Left ventricle myocardium inferior (tissue), 1 donor: ENCODE measurements around the gene PTPRJ. TPM values are rescaled to one million over a fixed set of nuclear protein-coding genes. Genes with fewer than 3 reads are reported as not detected.

Experiments used
- DNase-seq: peaks from one replicate; pipeline ENCODE4 v3.0.0-alpha.2; 2020
- H3K27ac ChIP-seq: fragments of 200-600 bp; replicated peaks from 2 replicates; pipeline ENCODE4 v1.8.0; 2021
- H3K27me3 ChIP-seq: fragments of 200-600 bp; 2 replicates; pipeline ENCODE4 v1.8.0; 2021; ENCODE audit warnings: low read depth
- H3K36me3 ChIP-seq: fragments of 200-600 bp; 2 replicates; pipeline ENCODE4 v1.8.0; 2021
- H3K4me1 ChIP-seq: fragments of 200-600 bp; 2 replicates; pipeline ENCODE4 v1.8.0; 2021
- H3K4me3 ChIP-seq: fragments of 200-600 bp; 2 replicates; pipeline ENCODE4 v1.8.0; 2021; ENCODE audit warnings: mild to moderate bottlenecking, moderate library complexity
- H3K9me3 ChIP-seq: fragments of 200-600 bp; replicated peaks from 2 replicates; pipeline ENCODE4 v1.8.0; 2021
- intact Hi-C: fragments of 100-400 bp; cut with micrococcal nuclease; formaldehyde crosslinking; loops from one replicate; pipeline ENCODE4 v1.11.0; 2022
- total RNA-seq: library from RNA; stranded (reverse); fragmentation: NEBNext Ultra II Directional; extraction: Animal tissue kit (Norgen Biotek cat#: 25700); gene quantifications from one replicate; pipeline ENCODE4 v1.2.1, GENCODE V29; 2021
- TF ChIP-seq, protein P1 (sequence below): fragments of 200-600 bp; IDR thresholded peaks from 2 replicates; pipeline ENCODE4 v1.8.0; 2021; ENCODE audit warnings: antibody characterized with exemption, mild to moderate bottlenecking, borderline replicate concordance
- donor health status: DM: no; HTN: yes; CAD: no; lungs with severe emphysema.

The PTPRJ gene
- total RNA-seq, 1 donor from 2014 or later: 6.8 TPM

DNA sequence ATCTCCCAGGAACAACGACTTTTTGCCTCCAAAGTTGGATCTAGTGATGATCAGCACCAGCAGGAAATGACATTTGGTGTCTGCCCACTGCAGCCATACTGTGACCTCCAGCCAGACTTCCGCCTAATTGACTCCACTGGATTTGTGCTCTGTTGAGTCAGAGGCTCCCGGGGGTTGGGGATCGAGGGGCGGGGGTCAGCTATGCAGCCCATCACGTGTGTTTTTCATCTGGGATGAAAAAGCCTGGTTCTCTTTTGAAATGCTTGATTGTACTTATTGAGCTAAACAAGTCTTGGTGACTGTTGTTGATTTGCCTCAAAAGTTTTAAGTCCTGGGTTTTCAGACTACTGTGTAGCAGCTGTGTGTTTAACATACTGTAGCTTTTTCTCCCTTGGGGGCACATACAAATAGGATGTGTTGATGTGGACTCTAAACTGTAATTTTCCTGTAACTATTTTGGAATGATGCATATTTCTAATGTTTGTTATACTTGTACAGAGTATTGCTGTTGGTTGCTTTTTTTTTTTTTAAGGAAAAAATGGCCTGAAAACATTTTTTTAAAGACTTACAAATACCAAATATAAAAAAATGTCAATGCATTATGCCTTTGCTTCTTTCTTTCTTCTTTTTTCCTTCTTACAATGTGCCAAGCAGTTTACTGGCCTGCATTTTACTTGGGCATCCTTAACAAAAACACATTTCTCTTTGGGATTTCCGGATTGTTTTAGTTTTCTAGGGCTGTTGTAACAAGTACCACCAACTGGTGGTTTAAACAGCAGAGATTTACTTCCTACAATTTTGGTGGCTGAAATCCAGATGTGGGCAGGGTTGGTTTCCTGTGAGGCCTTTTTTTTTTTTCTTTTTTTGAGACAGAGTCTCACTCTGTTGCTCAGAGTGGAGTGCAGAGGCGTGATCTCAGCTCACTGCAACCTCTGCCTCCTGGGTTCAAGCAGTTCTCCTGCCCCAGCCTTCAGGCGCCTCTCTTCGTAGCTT, 190.2 kb downstream of the PTPRJ start:
- DNase-seq: peak; percentile 19
- intact Hi-C loops: no loop called here
- peaks cover 65% of the 10 kb centered on the region for H3K4me1 ChIP-seq

DNA sequence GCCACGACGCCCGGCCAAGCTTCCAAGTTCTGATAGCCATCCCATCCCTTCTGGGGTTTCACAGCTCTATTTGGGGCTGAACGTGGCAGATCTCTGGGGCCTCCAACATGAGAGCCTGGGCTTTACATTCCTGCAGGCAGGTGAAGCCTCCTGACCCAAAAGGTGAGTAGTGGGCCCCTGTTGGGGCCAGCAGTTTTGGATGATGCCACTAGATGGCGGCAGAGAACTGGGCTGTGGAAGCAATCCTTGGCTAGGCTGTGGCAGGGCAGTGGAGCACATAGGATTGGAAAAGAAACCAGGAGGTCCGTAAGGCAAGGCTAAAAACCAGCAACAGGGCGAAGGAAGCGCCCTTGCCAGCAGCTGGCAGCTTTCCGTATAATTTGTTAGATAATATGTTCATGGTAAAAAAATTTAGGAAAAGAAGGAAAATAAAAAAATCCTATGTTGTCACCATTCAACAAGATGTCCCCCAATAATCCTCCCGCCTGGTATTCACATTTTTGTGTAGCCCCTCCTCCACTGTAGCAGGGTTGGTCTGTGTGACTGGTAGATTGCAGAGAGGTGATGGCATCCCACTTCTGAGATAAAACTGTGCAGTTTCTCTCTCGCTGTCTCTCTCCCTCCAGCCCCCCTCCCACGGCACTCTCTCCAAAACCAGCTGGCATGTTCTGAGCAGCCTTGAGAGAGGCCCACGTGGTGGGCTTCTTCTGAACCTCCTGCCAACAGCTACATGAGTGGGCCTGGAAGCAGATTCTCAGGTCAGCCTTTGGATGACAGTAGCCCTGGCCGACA, 192.7 kb downstream of the PTPRJ start:
- TF ChIP-seq, protein P1, sequence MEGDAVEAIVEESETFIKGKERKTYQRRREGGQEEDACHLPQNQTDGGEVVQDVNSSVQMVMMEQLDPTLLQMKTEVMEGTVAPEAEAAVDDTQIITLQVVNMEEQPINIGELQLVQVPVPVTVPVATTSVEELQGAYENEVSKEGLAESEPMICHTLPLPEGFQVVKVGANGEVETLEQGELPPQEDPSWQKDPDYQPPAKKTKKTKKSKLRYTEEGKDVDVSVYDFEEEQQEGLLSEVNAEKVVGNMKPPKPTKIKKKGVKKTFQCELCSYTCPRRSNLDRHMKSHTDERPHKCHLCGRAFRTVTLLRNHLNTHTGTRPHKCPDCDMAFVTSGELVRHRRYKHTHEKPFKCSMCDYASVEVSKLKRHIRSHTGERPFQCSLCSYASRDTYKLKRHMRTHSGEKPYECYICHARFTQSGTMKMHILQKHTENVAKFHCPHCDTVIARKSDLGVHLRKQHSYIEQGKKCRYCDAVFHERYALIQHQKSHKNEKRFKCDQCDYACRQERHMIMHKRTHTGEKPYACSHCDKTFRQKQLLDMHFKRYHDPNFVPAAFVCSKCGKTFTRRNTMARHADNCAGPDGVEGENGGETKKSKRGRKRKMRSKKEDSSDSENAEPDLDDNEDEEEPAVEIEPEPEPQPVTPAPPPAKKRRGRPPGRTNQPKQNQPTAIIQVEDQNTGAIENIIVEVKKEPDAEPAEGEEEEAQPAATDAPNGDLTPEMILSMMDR: peak; percentile 88
- peak overlapping the region; percentile 89 for H3K27ac ChIP-seq

More for the DNA sequence above, 190.2 kb downstream of the PTPRJ start:
- Histone ChIP-seq H3K4me3 (peak overlapping the region; percentile 51), H3K36me3 (no peaks in the 10 kb centered on the region), H3K27me3 (no peaks in the 10 kb centered on the region), H3K27ac (peak overlapping the region; percentile 89), H3K9me3 (no peaks in the 10 kb centered on the region)
- TF ChIP-seq, protein P1: no peak

DNA sequence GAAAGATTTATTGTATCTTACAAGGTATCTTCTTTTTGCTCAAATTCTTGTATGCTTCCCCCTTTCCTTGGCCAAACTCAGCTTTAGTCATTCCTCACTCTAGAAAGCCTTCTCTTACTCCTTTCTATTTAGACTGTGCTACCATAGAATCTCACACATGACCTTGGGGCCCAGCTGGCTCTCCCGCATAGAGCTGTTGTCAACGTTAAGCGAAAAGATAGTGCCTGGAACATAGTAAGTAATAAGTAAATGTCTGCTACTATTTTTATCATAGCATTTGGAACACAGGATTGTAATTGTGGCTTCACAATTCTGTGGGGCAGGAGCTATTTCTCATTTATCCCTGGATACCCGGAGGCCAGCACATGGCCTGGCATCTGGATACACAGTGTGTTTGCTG, 197.3 kb downstream of the PTPRJ start:
- no peaks in the 10 kb centered on the region for H3K9me3 ChIP-seq
- no peaks in the 10 kb centered on the region for H3K27me3 ChIP-seq
- intact Hi-C loops: no loop called here
- peaks cover 25% of the 10 kb centered on the region for H3K4me1 ChIP-seq
- peak overlapping the region; percentile 80 for H3K27ac ChIP-seq
- no peaks in the 10 kb centered on the region for H3K36me3 ChIP-seq
- TF ChIP-seq, protein P1: no peak
- H3K4me3 ChIP-seq: no peak overlapping the region
- DNase-seq: no peak

More for the DNA sequence above, 192.7 kb downstream of the PTPRJ start:
- no peaks in the 10 kb centered on the region for H3K27me3 ChIP-seq
- peaks cover 57% of the 10 kb centered on the region for H3K4me1 ChIP-seq
- intact Hi-C loops: no loop called here
- peak overlapping the region; percentile 28 for H3K4me3 ChIP-seq
- peak; percentile 64 for DNase-seq
- no peaks in the 10 kb centered on the region for H3K36me3 ChIP-seq
- no peaks in the 10 kb centered on the region for H3K9me3 ChIP-seq

DNA sequence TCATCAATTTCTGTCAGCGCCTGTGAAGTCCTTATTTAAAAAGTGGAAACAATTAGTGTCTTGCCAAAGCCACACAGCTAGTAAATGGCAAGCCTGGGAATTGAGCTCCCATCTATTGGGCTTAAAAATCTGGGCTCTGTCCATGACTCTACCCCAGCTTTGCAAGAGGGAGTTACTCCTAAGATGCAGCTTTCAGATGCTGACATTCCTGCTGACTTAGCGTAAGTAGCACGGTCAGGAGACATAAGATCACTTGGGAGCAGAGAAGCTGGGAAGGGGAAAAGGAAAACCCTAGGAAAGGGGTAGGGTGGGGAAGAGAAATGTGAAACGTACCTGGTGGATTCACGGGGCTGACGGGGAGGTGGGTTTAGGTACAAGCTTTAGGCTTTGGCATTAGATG, 200.3 kb downstream of the PTPRJ start:
- Histone ChIP-seq H3K36me3 (no peaks in the 10 kb centered on the region), H3K9me3 (no peaks in the 10 kb centered on the region), H3K27me3 (no peaks in the 10 kb centered on the region), H3K4me1 (peaks cover 25% of the 10 kb centered on the region), H3K27ac (peak overlapping the region; percentile 16), H3K4me3 (no peak overlapping the region)
- intact Hi-C loops: no loop called here
- no peak for DNase-seq
- TF ChIP-seq, protein P1: no peak

DNA sequence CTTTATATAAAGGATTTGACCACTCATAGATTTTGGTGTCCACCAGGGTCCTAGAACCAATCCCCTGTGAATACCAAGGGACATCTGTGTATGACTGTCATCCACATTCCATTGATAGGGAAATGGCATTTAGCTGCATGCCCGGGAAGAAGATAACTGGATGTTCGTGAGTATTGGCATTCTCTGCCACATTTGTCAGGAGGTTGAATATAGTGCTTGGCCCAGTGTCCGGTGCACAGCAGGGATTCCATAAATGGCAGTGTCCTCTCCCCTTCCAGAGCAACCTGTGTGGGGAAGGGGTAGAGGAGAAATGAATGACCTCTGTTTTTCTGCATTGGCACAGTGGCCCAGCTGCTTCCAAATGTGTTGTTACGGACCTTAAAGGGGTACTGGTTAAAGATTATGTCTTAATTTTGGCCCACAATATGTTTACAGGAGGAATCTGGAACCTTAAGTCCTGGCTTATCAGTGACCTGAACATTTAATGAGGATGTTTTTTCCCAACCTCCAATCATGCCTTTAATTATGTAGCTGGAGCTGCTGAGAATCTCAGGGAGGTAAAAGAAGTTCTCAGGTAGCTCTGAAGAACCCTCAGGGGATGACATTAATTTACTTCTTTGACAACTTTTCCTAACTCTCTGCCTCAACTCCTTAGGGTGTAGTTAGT, 202.6 kb downstream of the PTPRJ start:
- peaks cover 22% of the 10 kb centered on the region for H3K4me1 ChIP-seq
- no peaks in the 10 kb centered on the region for H3K27me3 ChIP-seq
- intact Hi-C loops: no loop called here
- H3K36me3 ChIP-seq: no peaks in the 10 kb centered on the region
- peak overlapping the region; percentile 84 for H3K27ac ChIP-seq
- TF ChIP-seq, protein P1: no peak
- DNase-seq: peak; percentile 30
- H3K4me3 ChIP-seq: no peak overlapping the region
- H3K9me3 ChIP-seq: no peaks in the 10 kb centered on the region
